ENCODE results near the gene NECTIN1. TPM values are rescaled to one million over a fixed set of nuclear protein-coding genes. Genes with fewer than 3 reads are reported as not detected.

Gene NECTIN1
- polyA plus RNA-seq, 10 donors, result 16.1 to 41.4 (median 22.9) TPM

- no peak for DNase-seq
Measured at GRCh38 chr11:119645018-119645417, 84.0 kb downstream of the NECTIN1 start.

GRCh38 chr11:119644502-119644901 lies 84.5 kb downstream of the NECTIN1 start:
- no peak for DNase-seq

GRCh38 chr11:119643876-119644225 lies 85.1 kb downstream of the NECTIN1 start:
- no peak for DNase-seq

- DNase-seq, result peak in 1 of 3 donors; percentile 70
Measured at GRCh38 chr11:119643212-119643875, 85.7 kb downstream of the NECTIN1 start.

GRCh38 chr11:119641983-119642745 lies 86.8 kb downstream of the NECTIN1 start:
- no peak for DNase-seq

GRCh38 chr11:119640541-119640940 lies 88.5 kb downstream of the NECTIN1 start:
- no peak for DNase-seq

- DNase-seq, result no peak
Measured at GRCh38 chr11:119639642-119640205, 89.3 kb downstream of the NECTIN1 start.

GRCh38 chr11:119638851-119639250 lies 90.1 kb downstream of the NECTIN1 start:
- no peak for DNase-seq

GRCh38 chr11:119637481-119637880 lies 91.5 kb downstream of the NECTIN1 start:
- no peak for DNase-seq

GRCh38 chr11:119635776-119636175 lies 93.2 kb downstream of the NECTIN1 start:
- DNase-seq, result peak in 1 of 3 donors; percentile 67

GRCh38 chr11:119635041-119635740 lies 93.8 kb downstream of the NECTIN1 start:
- DNase-seq, result peak in 1 of 3 donors; percentile 37

- peak in 1 of 3 donors; percentile 56 for DNase-seq
Measured at GRCh38 chr11:119634301-119634700, 94.7 kb downstream of the NECTIN1 start.

- DNase-seq, result no peak
Measured at GRCh38 chr11:119629834-119630624, 99.0 kb downstream of the NECTIN1 start.

GRCh38 chr11:119629085-119629484 lies 99.9 kb downstream of the NECTIN1 start:
- no peak for DNase-seq

- DNase-seq, result no peak
Measured at GRCh38 chr11:119627286-119627685, 101.7 kb downstream of the NECTIN1 start.

GRCh38 chr11:119626871-119627270 lies 102.1 kb downstream of the NECTIN1 start:
- DNase-seq, result peak; percentile 57 to 63 (median 63)

- peak in 1 of 3 donors; percentile 55 for DNase-seq
Measured at GRCh38 chr11:119626197-119626841, 102.7 kb downstream of the NECTIN1 start.

GRCh38 chr11:119625206-119625978 lies 103.6 kb downstream of the NECTIN1 start:
- peak in 1 of 3 donors; percentile 39 for DNase-seq

- DNase-seq, result no peak
Measured at GRCh38 chr11:119624629-119625028, 104.4 kb downstream of the NECTIN1 start.

GRCh38 chr11:119624102-119624615 lies 104.8 kb downstream of the NECTIN1 start:
- no peak for DNase-seq

Measured in muscle of back (tissue), 11 donors.